Neural cell (in vitro differentiated cells): ENCODE results near the gene RCVRN. TPM values are rescaled to one million over a fixed set of nuclear protein-coding genes. Genes with fewer than 3 reads are reported as not detected.

Source experiments
- H2AFZ ChIP-seq: fragments of 200-600, 300-800 bp; sonication (generic), shearing (Covaris generic); 2 replicates; pipeline ENCODE4 v1.6.0; 2014; ENCODE audit warnings: low read depth, mild to moderate bottlenecking, antibody characterized with exemption, low read length, moderate library complexity
- H3F3A ChIP-seq: fragments of 200-600 bp; shearing (Covaris generic); 2 replicates; pipeline ENCODE4 v1.6.1; 2016; ENCODE audit warnings: mild to moderate bottlenecking, moderate library complexity, mixed read lengths, antibody characterized with exemption, low read length; ENCODE audit not compliant: insufficient read depth, poor library complexity, severe bottlenecking
- H3K27ac ChIP-seq: fragments of 200-600, 300-800 bp; sonication (generic), shearing (Covaris generic); 2 replicates; pipeline ENCODE4 v1.5.1; 2014; ENCODE audit warnings: mild to moderate bottlenecking, low read length, moderate library complexity
- H3K27me3 ChIP-seq: fragments of 300-800, 200-600 bp; sonication (generic), shearing (Covaris generic); 2 replicates; pipeline ENCODE4 v1.6.0; 2014; ENCODE audit warnings: mild to moderate bottlenecking, low read depth, low read length, moderate library complexity; ENCODE audit not compliant: insufficient read depth
- H3K36me3 ChIP-seq: fragments of 300-800, 200-600 bp; sonication (generic), shearing (Covaris generic); 2 replicates; pipeline ENCODE4 v1.5.1; 2014; ENCODE audit warnings: mild to moderate bottlenecking, antibody characterized with exemption, low read length, moderate library complexity; ENCODE audit not compliant: insufficient read depth
- H3K4me2 ChIP-seq: fragments of 300-800, 200-600 bp; sonication (generic), shearing (Covaris generic); 2 replicates; pipeline ENCODE4 v1.6.0; 2014; ENCODE audit warnings: mild to moderate bottlenecking, low read length
- H3K4me3 ChIP-seq: fragments of 300-800, 200-600 bp; sonication (generic), shearing (Covaris generic); 2 replicates; pipeline ENCODE4 v1.5.1; 2014; ENCODE audit warnings: mild to moderate bottlenecking, low read length, moderate library complexity
- H3K79me2 ChIP-seq: fragments of 200-600 bp; shearing (Covaris generic); replicated peaks from 2 replicates; pipeline ENCODE4 v1.6.0; 2014; ENCODE audit warnings: mild to moderate bottlenecking, low read length, moderate library complexity; ENCODE audit not compliant: insufficient read depth
- H3K9ac ChIP-seq: fragments of 300-800, 200-600 bp; sonication (generic), shearing (Covaris generic); 2 replicates; pipeline ENCODE4 v1.6.1; 2016; ENCODE audit warnings: mild to moderate bottlenecking, low read length, mixed read lengths
- H3K9me2 ChIP-seq: fragments of 200-600 bp; shearing (Covaris generic); 2 replicates; pipeline ENCODE4 v1.6.1; 2016; ENCODE audit warnings: mild to moderate bottlenecking, low read length, mixed read lengths; ENCODE audit not compliant: insufficient read depth
- H3K9me3 ChIP-seq: fragments of 200-600, 300-800 bp; sonication (generic), shearing (Covaris generic); 2 replicates; pipeline ENCODE4 v1.6.1; 2016; ENCODE audit warnings: mild to moderate bottlenecking, mixed run types, low read length, moderate library complexity, mixed read lengths
- H4K20me1 ChIP-seq: fragments of 200-600 bp; shearing (Covaris generic); 2 replicates; pipeline ENCODE4 v1.6.1; 2016; ENCODE audit warnings: mild to moderate bottlenecking, mixed run types; ENCODE audit not compliant: insufficient read depth
- EP300 ChIP-seq: fragments of 450-650 bp; conservative IDR thresholded peaks from 2 replicates; pipeline ENCODE4 v1.6.1; 2014; ENCODE audit warnings: antibody characterized with exemption, mild to moderate bottlenecking, moderate library complexity; ENCODE audit not compliant: poor library complexity, severe bottlenecking
- EZH2 ChIP-seq: fragments of 200-600, 300-800 bp; shearing (Covaris generic), sonication (generic); IDR thresholded peaks from 2 replicates; pipeline ENCODE4 v1.6.1; 2014; ENCODE audit warnings: antibody characterized with exemption, low read length, borderline replicate concordance, mild to moderate bottlenecking; ENCODE audit not compliant: insufficient read depth, poor library complexity, severe bottlenecking
- MXI1 ChIP-seq: fragments of 450-650 bp; conservative IDR thresholded peaks from 2 replicates; pipeline ENCODE4 v1.6.1; 2014; ENCODE audit warnings: antibody characterized with exemption, mild to moderate bottlenecking; ENCODE audit not compliant: poor library complexity, severe bottlenecking
- POLR2AphosphoS5 ChIP-seq: IDR thresholded peaks from 2 replicates; pipeline ENCODE4 v1.6.1; 2012
- RAD21 ChIP-seq: fragments of 450-650 bp; conservative IDR thresholded peaks from 2 replicates; pipeline ENCODE4 v1.6.1; 2014; ENCODE audit warnings: antibody characterized with exemption, mild to moderate bottlenecking, moderate library complexity
- SMC3 ChIP-seq: fragments of 450-650 bp; conservative IDR thresholded peaks from 2 replicates; pipeline ENCODE4 v1.6.1; 2014; ENCODE audit warnings: antibody characterized with exemption, mild to moderate bottlenecking, moderate library complexity; ENCODE audit not compliant: poor library complexity
- TAF1 ChIP-seq: IDR thresholded peaks from 2 replicates; pipeline ENCODE4 v1.6.1; 2012; ENCODE audit warnings: low read depth
- polyA plus RNA-seq: library from polyadenylated mRNA; depleted of rRNA; stranded (reverse); fragments of >200 nt; gene quantifications from 2 replicates; pipeline ENCODE4 v1.2.3, GENCODE V29; 2014
- TF ChIP-seq, protein P1 (sequence below): IDR thresholded peaks from 2 replicates; pipeline ENCODE4 v1.6.1; 2012; ENCODE audit warnings: borderline replicate concordance
- TF ChIP-seq, protein P2 (sequence below): fragments of 450-650 bp; IDR thresholded peaks from 2 replicates; pipeline ENCODE4 v1.5.1; 2014; ENCODE audit warnings: antibody characterized with exemption, mild to moderate bottlenecking, moderate library complexity; ENCODE audit not compliant: poor library complexity, severe bottlenecking

RCVRN gene
- polyA plus RNA-seq, 1 donor from 2014 or later, result 1.1 TPM

DNA sequence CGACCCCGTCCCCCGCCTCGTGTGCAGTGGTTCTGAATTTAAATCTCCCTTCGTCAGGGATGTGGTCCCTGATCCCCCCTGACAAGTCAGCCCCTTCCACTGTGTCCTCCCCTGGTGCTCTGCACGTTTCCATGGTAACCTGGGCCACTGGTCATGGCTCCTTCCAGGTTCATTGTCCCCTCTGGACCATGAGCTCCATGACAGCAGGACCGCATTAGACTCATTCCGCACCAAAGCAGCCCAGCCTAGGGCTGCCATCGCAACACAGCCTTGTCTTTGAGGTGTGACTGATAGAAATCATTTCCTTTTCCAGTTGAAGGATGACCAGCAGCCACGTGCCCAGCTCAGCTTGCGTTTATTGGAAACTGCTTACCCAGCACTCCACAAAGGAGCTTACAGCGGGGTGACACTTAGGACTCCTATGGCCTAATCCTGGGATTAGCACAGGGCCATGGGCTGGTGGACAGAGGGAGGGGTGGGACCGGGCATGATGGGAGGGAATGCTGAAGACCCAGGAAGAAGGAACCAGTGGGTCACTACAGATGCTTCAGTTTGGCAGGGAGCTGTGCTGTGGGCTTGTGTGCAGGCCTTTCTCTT, 7.6 kb downstream of the RCVRN start:
- no peaks in the 10 kb centered on the region for H3F3A ChIP-seq
- H4K20me1 ChIP-seq, result no peaks in the 10 kb centered on the region
- H3K9me3 ChIP-seq, result no peaks in the 10 kb centered on the region
- H3K9ac ChIP-seq, result no peak overlapping the region
- TF ChIP-seq, protein P1, sequence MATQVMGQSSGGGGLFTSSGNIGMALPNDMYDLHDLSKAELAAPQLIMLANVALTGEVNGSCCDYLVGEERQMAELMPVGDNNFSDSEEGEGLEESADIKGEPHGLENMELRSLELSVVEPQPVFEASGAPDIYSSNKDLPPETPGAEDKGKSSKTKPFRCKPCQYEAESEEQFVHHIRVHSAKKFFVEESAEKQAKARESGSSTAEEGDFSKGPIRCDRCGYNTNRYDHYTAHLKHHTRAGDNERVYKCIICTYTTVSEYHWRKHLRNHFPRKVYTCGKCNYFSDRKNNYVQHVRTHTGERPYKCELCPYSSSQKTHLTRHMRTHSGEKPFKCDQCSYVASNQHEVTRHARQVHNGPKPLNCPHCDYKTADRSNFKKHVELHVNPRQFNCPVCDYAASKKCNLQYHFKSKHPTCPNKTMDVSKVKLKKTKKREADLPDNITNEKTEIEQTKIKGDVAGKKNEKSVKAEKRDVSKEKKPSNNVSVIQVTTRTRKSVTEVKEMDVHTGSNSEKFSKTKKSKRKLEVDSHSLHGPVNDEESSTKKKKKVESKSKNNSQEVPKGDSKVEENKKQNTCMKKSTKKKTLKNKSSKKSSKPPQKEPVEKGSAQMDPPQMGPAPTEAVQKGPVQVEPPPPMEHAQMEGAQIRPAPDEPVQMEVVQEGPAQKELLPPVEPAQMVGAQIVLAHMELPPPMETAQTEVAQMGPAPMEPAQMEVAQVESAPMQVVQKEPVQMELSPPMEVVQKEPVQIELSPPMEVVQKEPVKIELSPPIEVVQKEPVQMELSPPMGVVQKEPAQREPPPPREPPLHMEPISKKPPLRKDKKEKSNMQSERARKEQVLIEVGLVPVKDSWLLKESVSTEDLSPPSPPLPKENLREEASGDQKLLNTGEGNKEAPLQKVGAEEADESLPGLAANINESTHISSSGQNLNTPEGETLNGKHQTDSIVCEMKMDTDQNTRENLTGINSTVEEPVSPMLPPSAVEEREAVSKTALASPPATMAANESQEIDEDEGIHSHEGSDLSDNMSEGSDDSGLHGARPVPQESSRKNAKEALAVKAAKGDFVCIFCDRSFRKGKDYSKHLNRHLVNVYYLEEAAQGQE, result no peak
- TF ChIP-seq MXI1 (no peak), RAD21 (no peak), SMC3 (no peak), POLR2AphosphoS5 (no peak), EZH2 (no peak), EP300 (no peak), TAF1 (no peak)
- TF ChIP-seq, protein P2, sequence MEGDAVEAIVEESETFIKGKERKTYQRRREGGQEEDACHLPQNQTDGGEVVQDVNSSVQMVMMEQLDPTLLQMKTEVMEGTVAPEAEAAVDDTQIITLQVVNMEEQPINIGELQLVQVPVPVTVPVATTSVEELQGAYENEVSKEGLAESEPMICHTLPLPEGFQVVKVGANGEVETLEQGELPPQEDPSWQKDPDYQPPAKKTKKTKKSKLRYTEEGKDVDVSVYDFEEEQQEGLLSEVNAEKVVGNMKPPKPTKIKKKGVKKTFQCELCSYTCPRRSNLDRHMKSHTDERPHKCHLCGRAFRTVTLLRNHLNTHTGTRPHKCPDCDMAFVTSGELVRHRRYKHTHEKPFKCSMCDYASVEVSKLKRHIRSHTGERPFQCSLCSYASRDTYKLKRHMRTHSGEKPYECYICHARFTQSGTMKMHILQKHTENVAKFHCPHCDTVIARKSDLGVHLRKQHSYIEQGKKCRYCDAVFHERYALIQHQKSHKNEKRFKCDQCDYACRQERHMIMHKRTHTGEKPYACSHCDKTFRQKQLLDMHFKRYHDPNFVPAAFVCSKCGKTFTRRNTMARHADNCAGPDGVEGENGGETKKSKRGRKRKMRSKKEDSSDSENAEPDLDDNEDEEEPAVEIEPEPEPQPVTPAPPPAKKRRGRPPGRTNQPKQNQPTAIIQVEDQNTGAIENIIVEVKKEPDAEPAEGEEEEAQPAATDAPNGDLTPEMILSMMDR, result no peak
- no peak overlapping the region for H2AFZ ChIP-seq
- no peak overlapping the region for H3K27ac ChIP-seq
- H3K79me2 ChIP-seq, result no peaks in the 10 kb centered on the region
- no peaks in the 10 kb centered on the region for H3K36me3 ChIP-seq
- no peaks in the 10 kb centered on the region for H3K27me3 ChIP-seq
- H3K9me2 ChIP-seq, result no peaks in the 10 kb centered on the region
- no peak overlapping the region for H3K4me2 ChIP-seq
- no peak overlapping the region for H3K4me3 ChIP-seq

DNA sequence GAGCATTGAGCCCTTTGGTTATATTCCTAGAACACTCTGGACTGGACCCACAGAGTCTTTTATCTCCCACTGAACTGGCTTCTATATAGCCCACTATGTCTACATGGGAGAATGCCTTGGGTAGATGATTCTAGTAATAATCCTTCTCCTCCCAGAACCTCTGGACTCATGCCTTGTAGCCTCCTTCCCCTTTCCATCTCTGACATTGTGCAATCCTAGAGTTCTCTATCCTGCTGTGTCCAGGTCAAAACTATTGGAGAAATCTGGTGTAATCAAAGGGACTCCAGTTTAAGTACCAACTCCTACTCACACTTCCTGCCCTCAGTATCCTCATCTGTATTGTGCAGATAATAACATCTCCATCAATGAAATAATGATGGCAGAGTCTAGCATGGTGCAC, 9.1 kb downstream of the RCVRN start:
- H3K4me2 ChIP-seq, result no peak overlapping the region
- no peaks in the 10 kb centered on the region for H3K36me3 ChIP-seq
- TF ChIP-seq TAF1 (no peak), RAD21 (no peak), POLR2AphosphoS5 (no peak), MXI1 (no peak), SMC3 (no peak), EZH2 (no peak), EP300 (no peak)
- TF ChIP-seq, protein P2, result no peak
- TF ChIP-seq, protein P1, result no peak
- no peaks in the 10 kb centered on the region for H3K9me3 ChIP-seq
- no peak overlapping the region for H3K4me3 ChIP-seq
- no peaks in the 10 kb centered on the region for H3F3A ChIP-seq
- H3K9ac ChIP-seq, result no peak overlapping the region
- H2AFZ ChIP-seq, result no peak overlapping the region
- no peaks in the 10 kb centered on the region for H3K9me2 ChIP-seq
- H3K27ac ChIP-seq, result no peak overlapping the region
- H3K79me2 ChIP-seq, result no peaks in the 10 kb centered on the region
- no peaks in the 10 kb centered on the region for H4K20me1 ChIP-seq
- no peaks in the 10 kb centered on the region for H3K27me3 ChIP-seq
